Measurements from ENCODE around the gene KIF23. TPM values are rescaled to one million over a fixed set of nuclear protein-coding genes. Genes with fewer than 3 reads are reported as not detected.
A peak's percentile ranks its signal among the peaks of the same experiment; 100 is the strongest.
"Not testable (repeated sequence)": the region's sequence is repeated elsewhere in the genome, so short reads cannot be mapped to it uniquely, and the experiment has no call there.

The KIF23 gene
- 10 to 100 TPM; 80.7 to 87.9 TPM for total RNA-seq

DNA sequence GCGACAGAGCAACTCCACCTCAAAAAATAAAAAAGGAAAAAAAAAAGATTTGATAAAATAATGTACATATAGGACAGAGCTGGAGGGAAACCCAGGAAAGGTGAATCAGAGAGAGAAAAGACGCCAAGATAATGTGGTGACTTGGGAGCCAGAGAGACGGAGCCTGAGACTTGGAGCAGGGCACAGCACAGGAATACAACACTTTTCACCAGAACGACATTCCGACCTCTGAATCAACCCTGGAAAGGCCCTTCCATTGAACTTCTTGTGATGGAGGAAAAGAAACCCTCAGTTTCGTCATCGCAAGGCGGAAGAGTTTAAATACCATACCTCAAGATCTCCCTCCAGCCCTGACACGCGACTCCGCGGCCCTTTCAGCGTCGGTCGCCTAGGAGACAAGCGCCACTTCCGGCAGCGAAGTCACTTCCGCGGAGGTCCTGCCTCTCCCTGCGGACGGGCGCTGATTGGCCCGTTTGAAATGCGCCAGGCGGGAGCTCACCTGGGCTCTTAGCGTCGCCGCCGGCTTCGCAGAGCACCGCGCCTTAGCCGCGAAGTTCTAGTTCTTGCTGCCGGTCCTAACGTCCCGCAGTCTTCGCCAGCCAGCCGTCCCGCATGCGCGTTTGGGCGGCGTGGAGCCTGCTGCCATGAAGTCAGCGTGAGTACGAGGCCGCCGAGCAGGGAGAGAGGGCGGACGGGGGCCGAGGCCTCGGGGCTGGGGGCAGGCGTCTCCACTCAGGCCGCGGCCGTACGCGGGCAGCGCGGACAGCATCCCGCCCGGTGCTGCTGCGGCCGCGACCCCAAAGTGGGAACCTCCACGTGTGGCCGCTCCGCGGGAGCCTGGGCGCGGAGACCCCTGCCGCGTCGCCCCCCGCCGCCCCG, at the start of gene KIF23:
Gene KIF23, plus strand, starts transcription at position 528 of the 879 bp plus-strand sequence. Its CDS starts 117 bp downstream, at position 645.
- peaks cover 31% of the 10 kb centered on the region for H3K4me1 Mint-ChIP-seq (ENCODE audit: low read depth)
- peak within 1 kb of the TSS; percentile 90 for H3K27ac Mint-ChIP-seq
- DNase-seq (peak; percentile 97), ATAC-seq (peak; percentile 98)
- H3K36me3 Mint-ChIP-seq (ENCODE audit: low read depth): peaks cover 24% of the 10 kb centered on the region
- peak within 1 kb of the TSS; percentile 89 for H3K4me3 Mint-ChIP-seq
- CTCF ChIA-PET: interaction anchor here (0.9 to 1.8 kb wide), 3 partner anchors 37 to 49 kb away, joined by 3 to 7 read pairs (median 5); partner anchors contain the start of gene RPLP1
- no peaks in the 10 kb centered on the region for H3K9me3 Mint-ChIP-seq (ENCODE audit: insufficient read depth)
- POLR2A ChIA-PET: interaction anchor here (0.7 to 2.5 kb wide), 7 partner anchors 9 to 1582 kb away, joined by 3 to 26 read pairs (median 3); partner anchors contain the start of genes RPLP1 and TLE3
- peaks cover 8% of the 10 kb centered on the region for H3K27me3 Mint-ChIP-seq (ENCODE audit: low read depth)

DNA sequence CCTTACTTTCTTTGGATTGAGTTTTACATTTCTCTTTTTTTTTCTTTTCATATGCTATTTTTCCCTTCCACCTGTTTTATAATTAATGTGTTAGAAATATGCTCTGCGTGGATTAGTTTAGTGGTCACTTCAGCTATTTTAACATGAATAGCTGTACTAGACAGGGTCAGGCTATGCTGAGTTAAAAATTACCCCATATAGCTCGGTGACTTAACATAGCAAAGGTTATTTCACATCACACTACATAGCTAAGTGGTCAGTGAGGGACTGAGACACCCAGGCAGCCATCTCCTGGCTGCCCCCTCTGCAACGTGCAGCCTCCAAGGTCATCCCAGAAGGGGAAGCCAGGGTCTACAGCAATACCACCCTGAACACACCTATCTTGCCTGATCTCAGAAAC, 46.9 kb upstream of the KIF23 start:
- H3K27ac Mint-ChIP-seq: no peak overlapping the region
- no peak for DNase-seq
- H3K36me3 Mint-ChIP-seq (ENCODE audit: low read depth): no peaks in the 10 kb centered on the region
- no peaks in the 10 kb centered on the region for H3K9me3 Mint-ChIP-seq (ENCODE audit: insufficient read depth)
- no peaks in the 10 kb centered on the region for H3K4me1 Mint-ChIP-seq (ENCODE audit: low read depth)
- H3K4me3 Mint-ChIP-seq: no peak overlapping the region
- ChIA-PET POLR2A (no interaction called here), CTCF (interaction anchor here (1.0 kb wide), 1 partner anchor 336 kb away, joined by 3 read pairs; no protein-coding TSS in a partner anchor)
- H3K27me3 Mint-ChIP-seq (ENCODE audit: low read depth): peaks cover 9% of the 10 kb centered on the region
- ATAC-seq: no peak

DNA sequence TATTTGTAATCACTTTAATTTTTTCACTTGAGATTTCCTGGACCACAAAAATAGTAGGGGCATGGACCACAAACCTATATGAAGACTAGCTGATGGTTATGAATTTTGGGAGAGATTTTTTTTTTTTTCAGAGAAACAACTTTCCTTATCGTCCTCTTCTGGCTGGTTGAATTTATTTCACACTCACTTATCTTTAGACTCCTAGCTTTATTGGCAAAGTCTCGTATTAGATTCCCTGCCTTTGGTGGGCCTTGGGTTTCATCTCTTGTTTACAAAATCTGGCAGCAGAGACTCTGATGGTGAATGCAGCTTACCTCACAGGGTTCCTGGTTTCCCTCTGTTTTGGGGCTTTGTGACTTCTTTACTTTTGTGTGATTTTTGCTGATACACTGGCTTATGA, 44.5 kb upstream of the KIF23 start:
- CTCF ChIA-PET: interaction anchor here (0.6 to 1.2 kb wide), 3 partner anchors 24 to 96 kb away, joined by 3 to 4 read pairs (median 3); no protein-coding TSS in a partner anchor
- Mint-ChIP-seq H3K36me3 (ENCODE audit: low read depth) (no peaks in the 10 kb centered on the region), H3K27ac (no peak overlapping the region), H3K4me1 (ENCODE audit: low read depth) (no peaks in the 10 kb centered on the region), H3K9me3 (ENCODE audit: insufficient read depth) (no peaks in the 10 kb centered on the region), H3K4me3 (no peak overlapping the region), H3K27me3 (ENCODE audit: low read depth) (peaks cover 17% of the 10 kb centered on the region)
- no peak for DNase-seq
- POLR2A ChIA-PET: no interaction called here
- ATAC-seq: no peak

DNA sequence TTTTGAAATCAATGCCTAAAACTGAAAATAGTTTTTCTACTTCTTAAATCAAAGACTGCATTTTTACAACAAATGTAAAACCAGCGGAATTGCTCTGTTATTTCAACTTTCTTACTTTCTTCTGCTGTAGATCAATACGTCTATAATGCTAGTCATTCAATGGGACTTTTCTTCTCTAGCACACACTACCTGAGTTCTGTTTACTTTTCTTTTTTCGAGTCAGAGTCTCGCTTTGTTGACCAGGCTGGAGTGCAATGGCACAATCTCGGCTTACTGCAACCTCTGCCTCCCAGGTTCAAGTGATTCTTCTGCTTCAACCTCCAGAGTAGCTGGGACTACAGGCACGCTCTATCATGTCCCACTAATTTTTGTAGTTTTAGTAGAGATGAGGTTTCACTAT, 40.7 kb upstream of the KIF23 start:
- DNase-seq (no peak), ATAC-seq (no peak)
- Mint-ChIP-seq H3K27me3 (ENCODE audit: low read depth) (peaks cover 13% of the 10 kb centered on the region), H3K9me3 (ENCODE audit: insufficient read depth) (no peaks in the 10 kb centered on the region), H3K4me3 (no peak overlapping the region), H3K27ac (no peak overlapping the region), H3K36me3 (ENCODE audit: low read depth) (no peaks in the 10 kb centered on the region), H3K4me1 (ENCODE audit: low read depth) (no peaks in the 10 kb centered on the region)
- ChIA-PET CTCF (no interaction called here), POLR2A (no interaction called here)

DNA sequence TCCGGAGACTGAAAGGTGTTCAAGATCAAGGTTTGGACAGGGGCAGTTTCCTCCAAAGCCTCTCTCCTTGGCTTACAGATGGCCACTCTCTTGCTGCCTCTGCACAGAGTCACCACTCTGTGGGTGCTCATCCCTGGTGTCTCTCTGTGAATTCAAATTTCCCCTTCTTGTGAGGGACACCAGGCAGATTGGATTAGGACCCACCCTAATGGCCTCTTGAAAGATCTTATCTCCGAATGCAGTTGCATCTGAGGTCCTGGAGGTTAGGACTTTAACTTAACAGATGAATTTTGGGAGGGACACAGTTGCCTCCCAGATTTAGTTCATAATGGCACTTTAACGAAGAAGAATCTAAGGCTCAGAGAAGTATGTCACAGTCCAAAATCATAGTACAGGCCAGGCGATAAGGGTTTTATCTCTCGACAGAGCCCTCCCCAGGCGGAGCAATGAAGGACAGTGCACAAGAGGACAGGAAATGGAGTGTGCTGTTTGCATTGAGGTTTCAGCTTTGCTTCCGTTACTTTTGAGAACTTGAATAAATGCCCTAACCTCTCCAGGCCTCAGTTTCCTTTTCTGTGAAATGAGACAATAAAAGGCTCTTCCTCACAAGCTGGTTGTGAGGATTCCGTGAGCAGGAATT, 38.9 kb upstream of the KIF23 start:
- DNase-seq (no peak), ATAC-seq (no peak)
- H3K4me3 Mint-ChIP-seq: no peak overlapping the region
- H3K4me1 Mint-ChIP-seq (ENCODE audit: low read depth): no peaks in the 10 kb centered on the region
- no peaks in the 10 kb centered on the region for H3K9me3 Mint-ChIP-seq (ENCODE audit: insufficient read depth)
- ChIA-PET POLR2A (no interaction called here), CTCF (no interaction called here)
- H3K27me3 Mint-ChIP-seq (ENCODE audit: low read depth): peaks cover 16% of the 10 kb centered on the region
- no peaks in the 10 kb centered on the region for H3K36me3 Mint-ChIP-seq (ENCODE audit: low read depth)
- H3K27ac Mint-ChIP-seq: no peak overlapping the region

DNA sequence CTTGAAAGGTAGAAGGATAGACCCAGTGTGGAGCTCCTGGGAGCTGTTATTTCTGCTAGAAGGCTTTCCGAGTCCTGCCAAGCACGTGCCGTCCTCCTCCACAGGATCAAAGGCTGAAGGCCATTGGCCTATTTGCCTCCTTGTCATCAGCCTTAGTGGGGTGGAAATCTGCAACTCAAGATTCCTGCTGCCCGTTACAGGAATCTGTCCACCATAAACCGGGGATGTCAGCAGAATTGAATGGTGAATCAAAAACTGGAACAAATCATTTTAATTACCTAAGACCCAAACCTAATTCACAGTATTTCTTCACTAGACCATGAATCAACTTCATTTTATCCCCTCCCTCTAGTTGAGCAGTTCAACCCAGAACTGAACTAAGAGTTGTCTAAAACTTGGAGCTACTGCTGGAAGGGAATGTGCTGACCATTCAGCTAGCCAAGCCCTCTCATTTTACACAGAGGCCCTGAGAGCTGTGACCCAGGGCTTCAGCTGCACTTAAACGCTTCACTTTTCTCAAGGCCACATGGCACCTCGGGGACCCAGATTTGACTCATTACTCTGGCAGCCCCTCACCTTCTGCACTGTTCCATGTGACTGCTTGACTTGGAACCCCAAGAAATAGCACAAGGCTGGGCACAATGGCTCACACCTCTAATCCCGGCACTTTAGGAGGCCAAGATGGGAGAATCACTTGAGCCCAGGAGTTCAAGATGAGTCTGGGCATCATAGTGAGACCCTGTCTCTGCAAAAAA, 36.8 kb upstream of the KIF23 start:
- peaks cover 16% of the 10 kb centered on the region for H3K27me3 Mint-ChIP-seq (ENCODE audit: low read depth)
- ChIA-PET CTCF (interaction anchor here (1.0 kb wide), 1 partner anchor 17 kb away, joined by 4 read pairs; no protein-coding TSS in a partner anchor), POLR2A (no interaction called here)
- no peaks in the 10 kb centered on the region for H3K36me3 Mint-ChIP-seq (ENCODE audit: low read depth)
- no peak overlapping the region for H3K4me3 Mint-ChIP-seq
- DNase-seq (no peak), ATAC-seq (no peak)
- H3K27ac Mint-ChIP-seq: no peak overlapping the region
- H3K9me3 Mint-ChIP-seq (ENCODE audit: insufficient read depth): no peaks in the 10 kb centered on the region
- H3K4me1 Mint-ChIP-seq (ENCODE audit: low read depth): no peaks in the 10 kb centered on the region

DNA sequence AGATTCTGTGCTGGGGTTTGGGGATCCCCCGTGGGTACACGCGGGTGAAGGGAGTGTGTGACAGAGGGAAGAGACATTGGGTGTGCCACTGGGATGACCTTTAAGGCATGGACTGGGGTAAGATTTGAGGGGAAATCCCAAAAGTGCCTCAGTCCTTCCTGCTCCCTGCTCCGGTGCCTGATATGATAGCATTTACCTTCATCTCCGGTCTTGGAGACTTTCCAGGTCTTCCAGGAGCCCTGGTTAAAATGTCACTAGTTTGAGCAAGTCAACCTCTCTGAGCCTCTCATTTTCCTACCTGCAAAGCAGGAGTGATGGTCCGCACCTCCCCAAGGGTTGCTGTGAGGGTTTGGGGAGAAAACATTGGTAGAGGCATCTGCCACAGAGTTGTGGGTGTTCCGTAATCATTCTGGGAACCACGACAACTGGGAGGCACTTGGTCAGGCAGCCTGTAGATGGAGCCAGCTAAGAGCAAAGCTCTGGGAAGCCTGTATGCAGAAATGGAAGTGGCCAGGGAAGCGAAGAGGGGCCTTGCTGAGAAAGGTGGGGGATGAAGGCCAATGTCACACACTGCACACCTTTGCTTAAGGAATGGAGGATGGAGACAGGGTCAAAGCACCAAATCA, 33.9 kb upstream of the KIF23 start:
- DNase-seq (no peak), ATAC-seq (no peak)
- Mint-ChIP-seq H3K9me3 (ENCODE audit: insufficient read depth) (no peaks in the 10 kb centered on the region), H3K27me3 (ENCODE audit: low read depth) (peaks cover 8% of the 10 kb centered on the region), H3K36me3 (ENCODE audit: low read depth) (no peaks in the 10 kb centered on the region), H3K4me1 (ENCODE audit: low read depth) (no peaks in the 10 kb centered on the region), H3K27ac (no peak overlapping the region), H3K4me3 (no peak overlapping the region)
- ChIA-PET POLR2A (no interaction called here), CTCF (no interaction called here)

DNA sequence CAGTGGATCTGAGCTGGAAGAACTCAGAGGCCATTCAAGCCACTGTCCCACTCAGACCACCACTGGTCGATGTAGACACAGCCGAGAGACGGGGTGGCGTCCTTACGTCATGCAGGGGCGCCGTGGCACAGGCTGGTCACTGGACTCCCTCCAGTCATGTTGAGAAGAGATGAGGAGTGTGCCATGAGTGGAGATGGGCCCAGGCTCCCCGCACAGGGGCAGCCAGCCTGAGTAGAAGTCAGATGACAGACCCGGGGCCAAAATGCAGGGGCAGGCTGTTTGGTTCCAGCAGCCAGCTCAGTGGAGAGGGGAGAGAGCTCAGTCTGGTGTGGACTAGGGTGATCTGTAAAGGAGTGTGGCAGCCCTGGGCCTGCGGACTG, 33.4 kb upstream of the KIF23 start:
- Mint-ChIP-seq H3K9me3 (ENCODE audit: insufficient read depth) (no peaks in the 10 kb centered on the region), H3K27me3 (ENCODE audit: low read depth) (peaks cover 8% of the 10 kb centered on the region), H3K27ac (no peak overlapping the region), H3K4me3 (no peak overlapping the region), H3K36me3 (ENCODE audit: low read depth) (no peaks in the 10 kb centered on the region), H3K4me1 (ENCODE audit: low read depth) (no peaks in the 10 kb centered on the region)
- ATAC-seq (no peak), DNase-seq (no peak)
- ChIA-PET POLR2A (no interaction called here), CTCF (no interaction called here)

DNA sequence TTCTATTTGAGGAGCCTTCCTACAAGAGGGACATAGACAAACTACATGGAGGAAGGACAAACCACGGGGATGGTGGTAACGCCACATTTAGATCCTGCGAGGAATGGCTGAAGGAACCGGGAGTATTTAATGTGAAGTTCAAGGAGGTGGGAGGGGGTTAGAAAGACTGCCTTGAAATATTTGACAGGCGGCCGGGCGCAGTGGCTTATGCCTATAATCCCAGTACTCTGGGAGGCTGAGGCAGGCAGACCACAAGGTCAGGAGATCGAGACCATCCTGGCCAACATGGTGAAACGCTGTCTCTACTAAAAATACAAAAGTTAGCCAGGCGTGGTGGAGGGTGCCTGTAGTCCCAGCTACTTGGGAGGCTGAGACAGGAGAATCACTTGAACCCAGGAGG, 32.0 kb upstream of the KIF23 start:
- POLR2A ChIA-PET; ATAC-seq; H3K27ac Mint-ChIP-seq; H3K36me3 Mint-ChIP-seq (ENCODE audit: low read depth); DNase-seq; H3K27me3 Mint-ChIP-seq (ENCODE audit: low read depth); H3K4me3 Mint-ChIP-seq; H3K4me1 Mint-ChIP-seq (ENCODE audit: low read depth); H3K9me3 Mint-ChIP-seq (ENCODE audit: insufficient read depth): not testable (repeated sequence)
- CTCF ChIA-PET: interaction anchor here (0.9 kb wide), 2 partner anchors 11 to 323 kb away, joined by 3 to 4 read pairs; no protein-coding TSS in a partner anchor

DNA sequence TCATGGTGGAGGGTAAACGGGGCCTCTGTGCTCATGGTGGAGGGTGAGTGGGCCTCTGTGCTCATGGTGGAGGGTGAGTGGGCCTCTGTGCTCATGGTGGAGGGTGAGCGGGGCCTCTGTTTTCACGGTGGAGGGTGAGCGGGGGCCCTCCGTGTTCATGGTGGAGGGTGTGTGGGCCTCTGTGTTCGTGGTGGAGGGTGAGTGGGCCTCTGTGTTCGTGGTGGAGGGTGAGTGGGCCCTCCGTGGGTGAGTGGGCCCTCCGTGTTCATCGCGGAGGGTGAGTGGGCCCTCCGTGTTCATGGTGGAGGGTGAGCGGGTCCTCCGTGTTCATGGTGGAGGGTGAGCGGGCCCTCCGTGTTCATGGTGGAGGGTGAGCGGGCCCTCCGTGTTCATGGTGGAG, 30.1 kb upstream of the KIF23 start:
- H3K9me3 Mint-ChIP-seq (ENCODE audit: insufficient read depth); CTCF ChIA-PET; H3K36me3 Mint-ChIP-seq (ENCODE audit: low read depth); ATAC-seq; DNase-seq; H3K27me3 Mint-ChIP-seq (ENCODE audit: low read depth); H3K27ac Mint-ChIP-seq; POLR2A ChIA-PET; H3K4me3 Mint-ChIP-seq; H3K4me1 Mint-ChIP-seq (ENCODE audit: low read depth): not testable (repeated sequence)

DNA sequence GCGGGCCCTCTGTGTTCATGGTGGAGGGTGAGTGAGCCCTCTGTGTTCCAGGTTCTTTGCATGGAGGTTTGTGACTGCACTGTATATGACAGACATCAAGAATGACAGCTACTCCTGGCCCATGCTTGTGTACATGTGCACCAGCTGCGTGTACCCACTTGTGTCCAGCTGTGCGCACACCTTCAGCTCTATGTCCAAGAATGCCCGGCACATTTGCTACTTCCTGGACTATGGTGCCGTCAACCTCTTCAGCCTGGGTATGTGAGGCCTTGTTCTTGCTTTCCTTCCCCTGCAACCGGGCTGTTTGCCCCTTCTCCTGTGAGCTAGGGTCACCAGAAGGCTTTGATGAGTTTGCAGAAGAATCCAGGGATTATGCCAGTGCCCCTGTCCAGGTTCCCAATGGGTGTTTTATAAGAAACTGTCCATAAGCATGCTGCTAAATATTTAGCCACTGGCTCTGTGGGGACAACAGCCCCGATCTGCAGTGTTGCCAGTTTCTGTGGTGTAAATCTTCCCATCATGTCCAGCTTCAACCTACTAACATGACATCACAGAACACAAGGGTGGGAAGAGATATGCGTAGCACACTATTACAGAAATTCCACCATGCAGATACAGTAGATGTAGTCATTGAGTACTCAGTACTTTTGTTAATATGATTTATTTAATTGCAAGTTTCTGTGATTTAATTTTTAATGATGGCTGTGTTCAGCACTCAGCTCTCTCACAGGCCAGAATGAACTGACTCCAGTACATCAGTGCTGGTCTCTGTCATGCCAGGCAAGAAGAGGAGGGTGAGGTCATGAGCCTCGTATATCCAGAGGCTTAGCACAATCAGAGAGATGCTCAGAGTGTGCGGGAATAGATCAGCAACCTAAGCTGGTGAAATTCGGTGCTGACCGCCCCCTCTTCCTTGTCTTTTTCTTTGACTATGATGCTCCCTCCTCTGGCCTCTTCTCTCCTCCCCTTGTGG, 29.2 kb upstream of the KIF23 start:
- H3K4me3 Mint-ChIP-seq: no peak overlapping the region
- no peaks in the 10 kb centered on the region for H3K36me3 Mint-ChIP-seq (ENCODE audit: low read depth)
- H3K4me1 Mint-ChIP-seq (ENCODE audit: low read depth): no peaks in the 10 kb centered on the region
- H3K27ac Mint-ChIP-seq: no peak overlapping the region
- no peaks in the 10 kb centered on the region for H3K9me3 Mint-ChIP-seq (ENCODE audit: insufficient read depth)
- ChIA-PET CTCF (no interaction called here), POLR2A (no interaction called here)
- DNase-seq (no peak), ATAC-seq (no peak)
- peaks cover 2% of the 10 kb centered on the region for H3K27me3 Mint-ChIP-seq (ENCODE audit: low read depth)

Data from activated CD8-positive, alpha-beta T cell treated with anti-CD3 and anti-CD28 coated beads, Interleukin-2, amount 10 ng/mL, durations not matched to agents 7 days and 5 days (primary cell).